Measurements from ENCODE around the gene GATAD2B.

DNA sequence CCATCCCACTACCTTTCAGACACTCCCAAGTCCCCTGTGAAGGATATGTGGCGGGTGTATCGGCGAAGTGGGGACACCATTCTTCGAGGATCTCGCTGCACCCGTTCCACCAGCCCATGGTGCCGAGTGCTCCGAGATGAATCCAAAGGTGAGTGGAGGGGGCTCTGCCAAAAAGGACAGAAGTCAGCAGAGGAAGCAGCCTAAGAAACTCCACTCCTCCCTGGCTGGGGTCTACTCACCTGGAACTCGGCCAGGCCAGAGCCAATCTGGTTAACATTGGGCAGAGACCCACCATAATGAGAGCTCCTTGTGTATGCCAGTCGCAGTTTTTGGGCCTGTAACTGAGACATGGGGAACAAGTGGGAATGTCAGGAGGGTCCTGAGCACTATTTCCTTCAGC lies 32.1 kb upstream of the GATAD2B start:
- no peak for TF ChIP-seq ZNF274 (IDR thresholded peaks at IDR 0.05; ENCODE audit: low read depth, low read length)
- no peak for TF ChIP-seq YY1 (IDR thresholded peaks at IDR 0.05; ENCODE audit: insufficient read depth, insufficient read length)

All from NT2/D1 (cell line).